GM12892 (cell line): ENCODE results near the gene APLF.

Experiments
- POLR2A ChIP-seq: IDR thresholded peaks from 2 replicates; pipeline ENCODE4 v1.6.1; 2011; ENCODE audit warnings: low read depth, low read length, control low read depth
- POLR2AphosphoS5 ChIP-seq: IDR thresholded peaks from 2 replicates; pipeline ENCODE4 v1.6.1; 2011; ENCODE audit warnings: low read depth, low read length, control low read depth
- TAF1 ChIP-seq: IDR thresholded peaks from 2 replicates; pipeline ENCODE4 v1.6.1; 2011; ENCODE audit warnings: low read depth, mild to moderate bottlenecking, control low read depth, low read length, borderline replicate concordance

DNA sequence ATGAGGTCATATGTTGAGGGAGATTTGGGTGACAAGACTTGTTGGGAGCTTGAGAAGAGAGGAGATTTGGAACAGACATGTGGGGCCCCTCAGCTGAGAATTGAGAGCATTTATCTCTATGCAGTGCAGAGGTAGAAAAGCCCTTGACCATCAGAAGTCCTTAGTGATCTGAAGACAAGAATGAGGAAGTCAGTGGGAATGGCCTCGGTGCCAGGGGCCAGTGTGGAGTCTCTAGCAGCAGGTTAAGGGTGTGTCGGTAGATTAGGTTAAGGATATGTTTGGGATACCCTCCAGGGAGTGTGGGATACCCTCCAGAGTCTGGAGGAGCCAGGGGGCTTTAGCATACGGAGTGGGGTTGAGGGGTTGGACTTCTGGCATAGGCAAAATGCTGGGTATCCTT, 41.9 kb upstream of the APLF start:
- TF ChIP-seq TAF1 (no peak), POLR2AphosphoS5 (no peak), POLR2A (no peak)
